H1 (cell line): ENCODE results near the gene AFF2.

Source experiments
- CBX5 ChIP-seq: fragments of 300-800, 300-1000 bp; sonication (generic); IDR thresholded peaks from 2 replicates; pipeline ENCODE4 v1.7.1; 2016; ENCODE audit warnings: antibody characterized with exemption, low read length, low read depth
- EP300 ChIP-seq, 2 experiments: IDR thresholded peaks; 1 replicate in 1 of 2; 2 replicates in 1 of 2; pipeline ENCODE4 v1.6.1; 2011 to 2012; ENCODE audit warnings: low read depth in 2 of 2, low read length in 2 of 2, mild to moderate bottlenecking in 2 of 2, borderline replicate concordance in 1 of 2, inconsistent platforms in 1 of 2, moderate library complexity in 1 of 2
- EZH2 ChIP-seq: fragments of 200-600 bp; sonication (generic); IDR thresholded peaks from 2 replicates; pipeline ENCODE4 v1.7.1; 2012; ENCODE audit warnings: low read depth, mild to moderate bottlenecking, moderate library complexity, low read length, inconsistent platforms; ENCODE audit not compliant: severe bottlenecking
- MAFK ChIP-seq: IDR thresholded peaks from 2 replicates; pipeline ENCODE4 v1.6.1; 2012; ENCODE audit warnings: low read depth, mild to moderate bottlenecking, improper control_type of control experiment, low read length
- POLR2A ChIP-seq, 2 experiments: IDR thresholded peaks; 1 replicate in 1 of 2; 2 replicates in 1 of 2; pipeline ENCODE4 v1.6.1; 2011; ENCODE audit warnings: low read depth in 2 of 2, low read length in 2 of 2, mild to moderate bottlenecking in 2 of 2; ENCODE audit errors: control extremely low read depth in 1 of 2
- RAD21 ChIP-seq, 2 experiments: IDR thresholded peaks in 1 of 2; conservative IDR thresholded peaks in 1 of 2; 2 replicates each; pipeline ENCODE4 v1.6.1; 2011; ENCODE audit warnings: low read depth in 2 of 2, low read length in 2 of 2, improper control_type of control experiment in 1 of 2, inconsistent platforms in 1 of 2, mild to moderate bottlenecking in 1 of 2, moderate library complexity in 1 of 2
- RNF2 ChIP-seq: fragments of 200-900, 300-1000 bp; sonication (generic); IDR thresholded peaks from 2 replicates; pipeline ENCODE4 v1.7.1; 2016; ENCODE audit warnings: borderline replicate concordance, low read depth, mild to moderate bottlenecking, antibody characterized with exemption, low read length; ENCODE audit not compliant: poor library complexity, severe bottlenecking; ENCODE audit errors: missing control alignments
- TAF1 ChIP-seq: IDR thresholded peaks from 2 replicates; pipeline ENCODE4 v1.6.1; 2011; ENCODE audit warnings: mild to moderate bottlenecking, low read depth, low read length
- TF ChIP-seq, protein P1 (sequence below), 3 experiments: IDR thresholded peaks; 1 replicate in 2 of 3; 2 replicates in 1 of 3; pipeline versions ENCODE4 v1.5.1 to v1.6.1; 2011; ENCODE audit warnings: low read length in 3 of 3, mild to moderate bottlenecking in 3 of 3, inconsistent platforms in 2 of 3, low read depth in 1 of 3, moderate library complexity in 1 of 3; ENCODE audit not compliant: insufficient read depth in 1 of 3; ENCODE audit errors: control extremely low read depth in 1 of 3
- TF ChIP-seq, protein P2 (sequence below): IDR thresholded peaks from 2 replicates; pipeline ENCODE4 v1.6.1; 2011; ENCODE audit warnings: low read length, improper control_type of control experiment

DNA sequence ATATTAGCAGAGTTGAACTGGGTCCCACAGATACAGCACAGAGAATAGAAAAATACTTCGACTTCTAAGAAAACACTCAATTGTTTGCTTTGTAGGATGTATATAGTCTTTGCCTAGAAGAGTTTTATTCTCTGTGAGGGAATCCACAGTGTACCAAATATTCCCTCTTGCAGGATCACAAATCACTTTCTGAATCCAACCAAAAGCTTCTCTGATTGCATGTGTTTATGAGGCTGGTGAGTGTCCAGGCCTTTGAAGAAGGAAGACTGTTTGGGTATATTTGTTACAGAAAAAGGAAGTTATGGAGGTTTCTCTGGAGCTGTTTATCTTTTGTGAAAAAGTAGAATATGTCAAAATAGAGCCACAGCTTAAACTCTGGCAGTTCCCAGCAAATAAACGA is 423.2 kb downstream of the AFF2 start:
- TF ChIP-seq EZH2 (no peak), RAD21 (IDR thresholded peaks at IDR 0.05 in 1 of 2, conservative IDR thresholded peaks at IDR 0.05 in 1 of 2; ENCODE audit: low read depth in 2 of 2, low read length in 2 of 2) (no peak), TAF1 (no peak), CBX5 (no peak), RNF2 (no peak), POLR2A (IDR thresholded peaks at IDR 0.05; ENCODE audit: control extremely low read depth in 1 of 2, low read depth in 2 of 2, low read length in 2 of 2) (no peak), MAFK (no peak), EP300 (IDR thresholded peaks at IDR 0.05; ENCODE audit: borderline replicate concordance in 1 of 2, low read depth in 2 of 2, low read length in 2 of 2) (no peak)
- TF ChIP-seq, protein P1, sequence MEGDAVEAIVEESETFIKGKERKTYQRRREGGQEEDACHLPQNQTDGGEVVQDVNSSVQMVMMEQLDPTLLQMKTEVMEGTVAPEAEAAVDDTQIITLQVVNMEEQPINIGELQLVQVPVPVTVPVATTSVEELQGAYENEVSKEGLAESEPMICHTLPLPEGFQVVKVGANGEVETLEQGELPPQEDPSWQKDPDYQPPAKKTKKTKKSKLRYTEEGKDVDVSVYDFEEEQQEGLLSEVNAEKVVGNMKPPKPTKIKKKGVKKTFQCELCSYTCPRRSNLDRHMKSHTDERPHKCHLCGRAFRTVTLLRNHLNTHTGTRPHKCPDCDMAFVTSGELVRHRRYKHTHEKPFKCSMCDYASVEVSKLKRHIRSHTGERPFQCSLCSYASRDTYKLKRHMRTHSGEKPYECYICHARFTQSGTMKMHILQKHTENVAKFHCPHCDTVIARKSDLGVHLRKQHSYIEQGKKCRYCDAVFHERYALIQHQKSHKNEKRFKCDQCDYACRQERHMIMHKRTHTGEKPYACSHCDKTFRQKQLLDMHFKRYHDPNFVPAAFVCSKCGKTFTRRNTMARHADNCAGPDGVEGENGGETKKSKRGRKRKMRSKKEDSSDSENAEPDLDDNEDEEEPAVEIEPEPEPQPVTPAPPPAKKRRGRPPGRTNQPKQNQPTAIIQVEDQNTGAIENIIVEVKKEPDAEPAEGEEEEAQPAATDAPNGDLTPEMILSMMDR (IDR thresholded peaks at IDR 0.05; ENCODE audit: control extremely low read depth in 1 of 3, insufficient read depth in 1 of 3, low read depth in 1 of 3, low read length in 3 of 3): no peak
- TF ChIP-seq, protein P2, sequence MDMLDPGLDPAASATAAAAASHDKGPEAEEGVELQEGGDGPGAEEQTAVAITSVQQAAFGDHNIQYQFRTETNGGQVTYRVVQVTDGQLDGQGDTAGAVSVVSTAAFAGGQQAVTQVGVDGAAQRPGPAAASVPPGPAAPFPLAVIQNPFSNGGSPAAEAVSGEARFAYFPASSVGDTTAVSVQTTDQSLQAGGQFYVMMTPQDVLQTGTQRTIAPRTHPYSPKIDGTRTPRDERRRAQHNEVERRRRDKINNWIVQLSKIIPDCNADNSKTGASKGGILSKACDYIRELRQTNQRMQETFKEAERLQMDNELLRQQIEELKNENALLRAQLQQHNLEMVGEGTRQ: no peak
